ENCODE measurements around the gene TCTN2.

- TF ChIP-seq CTCF (IDR thresholded peaks at IDR 0.05) (no peak), POLR2A (IDR thresholded peaks at IDR 0.05) (no peak)
Observed at GRCh38 chr12:123750159-123750656, 79.3 kb downstream of the TCTN2 start.
